ENCODE results near the gene CHID1. TPM values are rescaled to one million over a fixed set of nuclear protein-coding genes. Genes with fewer than 3 reads are reported as not detected.

The CHID1 gene
- total RNA-seq, 1 donor, result 35.1 TPM

DNA sequence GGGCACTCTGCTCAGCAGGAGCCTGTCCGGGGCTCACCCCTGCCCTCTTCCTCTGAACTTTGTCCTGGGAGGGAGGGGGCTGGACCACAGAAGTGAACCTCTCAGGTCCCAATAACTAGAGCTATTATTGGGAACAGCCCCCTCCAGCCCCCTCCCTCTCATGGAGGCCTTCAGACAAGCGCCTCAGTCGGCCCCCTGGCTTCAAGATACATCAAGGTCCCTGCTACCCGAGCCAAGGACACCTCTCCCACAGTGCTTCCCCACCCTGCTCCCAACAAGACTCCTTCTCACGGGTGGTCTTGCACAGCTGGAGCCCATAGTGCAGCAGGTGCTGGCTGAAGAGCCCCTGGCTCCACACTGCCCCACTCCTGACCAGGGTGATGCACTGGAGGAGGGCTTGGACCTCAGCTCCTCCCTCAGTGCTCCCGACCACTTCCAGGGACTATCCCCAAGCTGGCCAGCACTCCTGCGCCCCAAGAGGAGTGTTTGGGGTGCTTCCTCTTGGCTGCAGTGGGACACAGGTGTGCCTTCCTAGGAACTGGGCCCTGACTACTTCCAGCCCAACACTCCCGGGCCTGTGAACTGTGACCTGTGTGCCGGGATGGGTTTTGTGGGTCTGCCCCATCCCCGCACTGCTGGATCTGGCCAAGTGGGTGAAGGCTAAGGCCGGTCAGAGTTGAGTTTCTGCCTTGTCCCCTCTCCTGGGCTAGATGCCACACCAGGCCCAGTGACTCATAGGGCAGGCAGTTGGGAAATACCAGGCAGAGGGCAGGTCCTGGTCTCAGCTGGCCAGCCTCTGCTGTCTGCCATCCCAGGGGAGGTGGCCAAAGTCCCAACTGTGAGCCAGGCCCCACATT, 89.7 kb downstream of the CHID1 start:
- peak; percentile 63 for DNase-seq (ENCODE audit: low read depth)
- peak overlapping the region; percentile 88 for H3K4me3 ChIP-seq (ENCODE audit: low read depth, low read length)
- TF ChIP-seq, protein P1, sequence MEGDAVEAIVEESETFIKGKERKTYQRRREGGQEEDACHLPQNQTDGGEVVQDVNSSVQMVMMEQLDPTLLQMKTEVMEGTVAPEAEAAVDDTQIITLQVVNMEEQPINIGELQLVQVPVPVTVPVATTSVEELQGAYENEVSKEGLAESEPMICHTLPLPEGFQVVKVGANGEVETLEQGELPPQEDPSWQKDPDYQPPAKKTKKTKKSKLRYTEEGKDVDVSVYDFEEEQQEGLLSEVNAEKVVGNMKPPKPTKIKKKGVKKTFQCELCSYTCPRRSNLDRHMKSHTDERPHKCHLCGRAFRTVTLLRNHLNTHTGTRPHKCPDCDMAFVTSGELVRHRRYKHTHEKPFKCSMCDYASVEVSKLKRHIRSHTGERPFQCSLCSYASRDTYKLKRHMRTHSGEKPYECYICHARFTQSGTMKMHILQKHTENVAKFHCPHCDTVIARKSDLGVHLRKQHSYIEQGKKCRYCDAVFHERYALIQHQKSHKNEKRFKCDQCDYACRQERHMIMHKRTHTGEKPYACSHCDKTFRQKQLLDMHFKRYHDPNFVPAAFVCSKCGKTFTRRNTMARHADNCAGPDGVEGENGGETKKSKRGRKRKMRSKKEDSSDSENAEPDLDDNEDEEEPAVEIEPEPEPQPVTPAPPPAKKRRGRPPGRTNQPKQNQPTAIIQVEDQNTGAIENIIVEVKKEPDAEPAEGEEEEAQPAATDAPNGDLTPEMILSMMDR (IDR thresholded peaks at IDR 0.05; ENCODE audit: insufficient read depth, low read length), result no peak

DNA sequence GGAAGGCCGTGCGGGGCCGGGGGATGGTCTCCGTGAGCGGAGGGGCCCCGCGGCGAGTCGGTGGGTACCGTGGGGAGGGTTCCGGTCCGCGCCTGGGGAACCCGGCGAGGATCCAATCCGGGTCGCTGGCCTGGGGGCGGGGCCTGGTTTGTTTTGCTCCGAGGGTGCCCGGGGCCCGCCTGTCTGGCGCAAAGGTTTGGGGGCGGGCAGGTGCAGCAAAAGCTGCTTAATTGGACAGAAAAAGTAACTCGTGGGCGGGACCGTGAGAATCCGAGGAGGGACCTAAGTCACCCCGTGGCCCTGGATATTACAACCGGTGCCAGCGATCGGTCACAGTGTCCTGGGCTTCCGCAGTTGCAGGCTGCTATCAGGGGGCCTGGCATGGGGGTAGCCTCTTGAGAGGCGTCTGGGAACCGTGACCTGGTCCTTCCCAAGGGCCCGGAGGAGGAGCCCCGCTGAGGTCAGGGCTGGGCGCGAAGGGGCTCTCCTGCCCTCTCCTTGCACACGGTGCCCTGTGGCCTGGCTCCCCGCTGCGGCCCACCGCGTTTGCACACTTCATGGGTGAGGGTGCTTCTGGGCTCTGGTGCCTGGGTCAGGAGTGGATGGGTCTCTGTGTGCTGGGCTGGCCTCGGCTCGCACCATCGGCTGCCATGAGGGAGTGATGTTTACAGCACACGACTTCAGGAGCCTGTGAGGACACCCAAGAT, 90.5 kb downstream of the CHID1 start:
- TF ChIP-seq, protein P1 (IDR thresholded peaks at IDR 0.05; ENCODE audit: insufficient read depth, low read length), result no peak
- H3K4me3 ChIP-seq (ENCODE audit: low read depth, low read length), result peak overlapping the region; percentile 88
- peak; percentile 43 for DNase-seq (ENCODE audit: low read depth)

DNA sequence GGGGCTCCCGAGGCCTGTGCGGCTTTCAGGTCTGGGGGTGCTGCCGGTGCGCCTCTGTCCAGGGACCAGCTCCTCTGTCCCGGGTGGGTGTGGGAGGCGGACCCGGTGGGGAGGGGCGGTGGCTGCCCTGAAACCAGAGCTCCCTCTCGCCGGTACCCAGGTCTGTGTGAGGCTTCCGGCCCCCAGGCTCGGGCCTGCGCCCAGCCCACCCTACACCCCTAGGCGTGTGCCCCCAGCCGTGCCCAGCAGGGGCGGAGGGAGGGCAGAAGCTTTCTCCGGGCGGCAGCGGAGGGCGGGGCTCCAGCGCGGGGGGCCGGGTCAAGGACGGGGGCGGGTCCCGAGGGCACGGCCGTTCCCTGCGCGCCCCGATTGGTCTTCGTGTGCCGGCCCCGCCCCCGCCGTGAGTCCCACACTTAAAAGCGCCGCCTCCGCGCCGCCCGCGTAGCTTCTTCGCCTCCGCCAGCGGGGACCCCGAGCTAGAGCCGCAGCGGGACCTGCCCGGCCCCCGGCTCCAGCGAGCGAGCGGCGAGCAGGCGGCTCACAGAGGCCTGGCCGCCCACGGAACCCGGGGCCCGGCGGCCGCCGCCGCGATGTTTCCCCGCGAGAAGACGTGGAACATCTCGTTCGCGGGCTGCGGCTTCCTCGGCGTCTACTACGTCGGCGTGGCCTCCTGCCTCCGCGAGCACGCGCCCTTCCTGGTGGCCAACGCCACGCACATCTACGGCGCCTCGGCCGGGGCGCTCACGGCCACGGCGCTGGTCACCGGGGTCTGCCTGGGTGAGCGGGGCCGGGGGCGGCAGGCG, 91.3 kb downstream of the CHID1 start:
- peak; percentile 78 for DNase-seq (ENCODE audit: low read depth)
- peak overlapping the region; percentile 88 for H3K4me3 ChIP-seq (ENCODE audit: low read depth, low read length)
- TF ChIP-seq, protein P1 (IDR thresholded peaks at IDR 0.05; ENCODE audit: insufficient read depth, low read length), result peak; percentile 27

DNA sequence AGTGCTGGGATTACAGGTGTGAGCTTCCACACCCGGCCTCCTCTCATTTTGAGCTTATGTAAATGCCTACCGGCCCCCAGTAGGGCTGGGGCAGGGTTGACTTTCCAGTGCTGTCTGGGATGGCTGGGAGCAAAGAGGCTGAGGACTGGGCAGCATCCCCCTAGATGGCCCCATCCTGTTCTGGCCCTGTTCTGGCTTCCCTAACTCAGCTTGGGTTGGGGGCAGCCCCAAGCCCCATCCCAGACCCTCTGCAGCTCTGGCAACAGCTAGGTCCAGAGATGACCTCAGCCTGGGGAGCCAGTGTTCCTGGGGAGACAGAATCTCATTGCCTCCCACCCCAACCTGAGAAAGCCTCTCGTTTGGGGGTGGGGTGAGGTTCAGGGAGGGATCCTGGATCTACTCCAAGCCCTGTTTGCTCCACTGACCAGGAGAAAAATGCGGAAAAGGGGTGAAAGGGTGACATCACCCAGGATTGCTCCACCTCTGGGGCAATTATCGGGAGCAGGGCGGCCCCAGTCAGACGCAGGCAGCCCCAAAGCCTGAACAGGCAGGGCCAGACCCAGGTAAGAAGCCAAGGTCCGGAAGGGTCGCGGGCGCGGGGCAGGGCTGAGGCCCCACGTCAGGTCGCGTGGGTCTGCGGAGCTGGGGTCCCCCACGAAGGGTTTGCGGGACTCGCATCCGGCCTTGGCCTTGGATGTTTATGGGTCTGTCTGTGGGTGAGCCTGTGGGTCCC, 92.0 kb downstream of the CHID1 start, which contains the start of gene PNPLA2:
Gene PNPLA2 (plus strand): TSS at position 519 of the 733 bp plus-strand sequence. CDS start 805 bp downstream, outside the sequence.
- TF ChIP-seq, protein P1 (IDR thresholded peaks at IDR 0.05; ENCODE audit: insufficient read depth, low read length), result no peak
- peak within 1 kb of the TSS; percentile 88 for H3K4me3 ChIP-seq (ENCODE audit: low read depth, low read length)
- DNase-seq (ENCODE audit: low read depth), result peak; percentile 76

Small RNAs within 50 kb of the gene (small RNA-seq; reads per million reads assigned to genes)
- gene RNU6-1025P, result not detected

Other genes with a start within 250 kb of the CHID1 start
- gene DEAF1, start 215.6 kb downstream of the CHID1 start, total RNA-seq (ENCODE audit: low replicate concordance), result 26.7 and 40.0 TPM in 2 replicates
- gene TMEM80, start 215.0 kb downstream of the CHID1 start, total RNA-seq (ENCODE audit: low replicate concordance), result 3.6 and 9.4 TPM in 2 replicates
- 47.9 and 49.2 TPM in 2 replicates for gene EPS8L2, start 204.6 kb downstream of the CHID1 start, total RNA-seq (ENCODE audit: low replicate concordance)
- 123 and 146 TPM in 2 replicates for gene TALDO1, start 163.3 kb downstream of the CHID1 start, total RNA-seq (ENCODE audit: low replicate concordance)
- gene GATD1, start 133.3 kb downstream of the CHID1 start, total RNA-seq (ENCODE audit: low replicate concordance), result 40.6 and 53.4 TPM in 2 replicates
- gene CEND1, start 120.7 kb downstream of the CHID1 start, total RNA-seq (ENCODE audit: low replicate concordance), result 0.65 and 1.2 TPM in 2 replicates
- gene SLC25A22, start 112.5 kb downstream of the CHID1 start, total RNA-seq (ENCODE audit: low replicate concordance), result 16.7 and 17.6 TPM in 2 replicates
- 6.3 and 8.8 TPM in 2 replicates for gene PIDD1, start 105.6 kb downstream of the CHID1 start, total RNA-seq (ENCODE audit: low replicate concordance)
- 99.4 and 841 TPM in 2 replicates for gene RPLP2, start 100.8 kb downstream of the CHID1 start, total RNA-seq (ENCODE audit: low replicate concordance)
- gene PNPLA2, start 91.9 kb downstream of the CHID1 start, total RNA-seq (ENCODE audit: low replicate concordance), result 20.0 and 27.7 TPM in 2 replicates
- 1.3 and 1.8 TPM in 2 replicates for gene CRACR2B, start 82.9 kb downstream of the CHID1 start, total RNA-seq (ENCODE audit: low replicate concordance)
- 159 and 311 TPM in 2 replicates for gene CD151, start 77.9 kb downstream of the CHID1 start, total RNA-seq (ENCODE audit: low replicate concordance)
- 61.7 and 135 TPM in 2 replicates for gene POLR2L, start 68.3 kb downstream of the CHID1 start, total RNA-seq (ENCODE audit: low replicate concordance)
- gene TSPAN4, start 68.0 kb downstream of the CHID1 start, total RNA-seq (ENCODE audit: low replicate concordance), result 164 and 252 TPM in 2 replicates
- gene AP2A2, start 15.1 kb upstream of the CHID1 start, total RNA-seq (ENCODE audit: low replicate concordance), result 65.4 and 72.9 TPM in 2 replicates
- gene MUC6, start 125.9 kb upstream of the CHID1 start, total RNA-seq (ENCODE audit: low replicate concordance), result under 0.01 TPM in 1 of 2 replicates, not detected in the other
- not detected in 2 replicates for gene MUC2, start 164.1 kb upstream of the CHID1 start, total RNA-seq (ENCODE audit: low replicate concordance)
- gene MUC5AC, start 247.1 kb upstream of the CHID1 start, total RNA-seq (ENCODE audit: low replicate concordance), result under 0.01 TPM in 1 of 2 replicates, not detected in the other